VCaP (cell line): Measurements from ENCODE around the gene CRIP2.

Source experiments
- H3K27ac ChIP-seq: fragments of 450-650 bp; 2 replicates; pipeline ENCODE4 v1.5.1; 2017
- CTCF ChIP-seq: fragments of 450-650 bp; conservative IDR thresholded peaks from 2 replicates; pipeline ENCODE4 v1.5.1; 2017; ENCODE audit warnings: mild to moderate bottlenecking, moderate library complexity

CRIP2 gene

DNA sequence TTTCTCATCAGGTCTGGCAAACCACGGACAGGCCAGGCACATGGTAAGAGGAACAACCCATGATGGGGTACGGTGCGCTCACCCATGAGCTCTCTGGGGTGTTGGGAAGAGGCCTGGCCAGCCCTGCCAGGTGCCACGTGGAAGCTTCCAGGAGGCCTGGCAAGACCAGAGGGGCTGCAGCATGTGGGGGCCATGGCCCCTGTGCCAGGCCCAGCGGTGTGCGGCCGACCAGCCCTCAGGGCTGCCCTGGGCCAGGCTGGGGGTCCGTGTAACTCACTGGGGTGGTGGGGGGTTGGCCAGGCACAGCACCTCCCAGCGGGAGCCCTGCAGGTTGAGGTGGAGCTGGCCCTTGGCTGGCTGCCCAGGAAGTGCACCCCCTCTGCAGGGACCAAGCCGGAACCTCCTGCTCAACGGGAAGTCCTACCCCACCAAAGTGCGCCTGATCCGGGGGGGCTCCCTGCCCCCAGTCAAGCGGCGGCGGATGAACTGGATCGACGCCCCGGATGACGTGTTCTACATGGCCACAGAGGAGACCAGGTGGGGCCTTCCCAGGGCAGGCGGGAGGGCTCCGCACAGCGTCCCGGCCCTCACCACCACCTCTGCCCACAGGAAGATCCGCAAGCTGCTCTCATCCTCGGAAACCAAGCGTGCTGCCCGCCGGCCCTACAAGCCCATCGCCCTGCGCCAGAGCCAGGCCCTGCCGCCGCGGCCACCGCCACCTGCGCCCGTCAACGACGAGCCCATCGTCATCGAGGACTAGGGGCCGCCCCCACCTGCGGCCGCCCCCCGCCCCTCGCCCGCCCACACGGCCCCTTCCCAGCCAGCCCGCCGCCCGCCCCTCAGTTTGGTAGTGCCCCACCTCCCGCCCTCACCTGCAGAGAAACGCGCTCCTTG lies 4.9 kb upstream of the CRIP2 start:
- H3K27ac ChIP-seq = peak overlapping the region; percentile 43; the same call in 1 of the 2 replicates
- TF ChIP-seq CTCF = no peak

- no peak for TF ChIP-seq CTCF
- H3K27ac ChIP-seq = peak overlapping the region; percentile 82; the same call in 1 of the 2 replicates
These were observed 4.0 kb upstream of the CRIP2 start for GRCh38 chr14:105470350-105471296.

DNA sequence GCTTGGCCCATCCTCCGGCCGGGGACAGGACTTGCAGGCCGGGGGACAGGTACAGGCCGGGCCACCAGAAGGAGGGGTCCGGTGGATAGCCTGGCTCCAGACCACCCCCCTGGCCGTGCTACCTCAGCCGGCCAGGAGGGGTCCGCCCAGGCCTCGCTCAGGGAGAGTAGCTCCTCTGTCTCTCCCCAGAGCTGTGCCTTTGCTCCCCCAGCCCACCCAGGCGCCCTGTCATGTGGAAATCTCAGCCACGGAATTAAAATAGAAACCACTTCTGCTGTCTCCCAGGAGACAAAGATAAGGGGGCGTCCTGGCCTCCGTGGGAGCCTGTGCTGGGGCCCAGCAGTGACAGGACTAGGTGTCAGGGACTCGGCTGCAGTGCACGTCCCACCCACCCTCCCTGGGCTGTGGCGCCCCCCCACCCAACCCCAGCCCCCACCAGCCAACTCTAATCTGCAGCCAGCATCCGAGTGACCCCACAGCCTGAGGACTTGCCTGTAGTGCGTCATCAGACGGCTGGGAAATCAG lies 3.3 kb upstream of the CRIP2 start:
- H3K27ac ChIP-seq = peak overlapping the region; percentile 82; the same call in 1 of the 2 replicates
- no peak for TF ChIP-seq CTCF

GRCh38 chr14:105471823-105472485 lies 2.7 kb upstream of the CRIP2 start:
- H3K27ac ChIP-seq = peak overlapping the region; percentile 82
- no peak for TF ChIP-seq CTCF

GRCh38 chr14:105472486-105472991 lies 2.1 kb upstream of the CRIP2 start:
- H3K27ac ChIP-seq = peak overlapping the region; percentile 82
- no peak for TF ChIP-seq CTCF

DNA sequence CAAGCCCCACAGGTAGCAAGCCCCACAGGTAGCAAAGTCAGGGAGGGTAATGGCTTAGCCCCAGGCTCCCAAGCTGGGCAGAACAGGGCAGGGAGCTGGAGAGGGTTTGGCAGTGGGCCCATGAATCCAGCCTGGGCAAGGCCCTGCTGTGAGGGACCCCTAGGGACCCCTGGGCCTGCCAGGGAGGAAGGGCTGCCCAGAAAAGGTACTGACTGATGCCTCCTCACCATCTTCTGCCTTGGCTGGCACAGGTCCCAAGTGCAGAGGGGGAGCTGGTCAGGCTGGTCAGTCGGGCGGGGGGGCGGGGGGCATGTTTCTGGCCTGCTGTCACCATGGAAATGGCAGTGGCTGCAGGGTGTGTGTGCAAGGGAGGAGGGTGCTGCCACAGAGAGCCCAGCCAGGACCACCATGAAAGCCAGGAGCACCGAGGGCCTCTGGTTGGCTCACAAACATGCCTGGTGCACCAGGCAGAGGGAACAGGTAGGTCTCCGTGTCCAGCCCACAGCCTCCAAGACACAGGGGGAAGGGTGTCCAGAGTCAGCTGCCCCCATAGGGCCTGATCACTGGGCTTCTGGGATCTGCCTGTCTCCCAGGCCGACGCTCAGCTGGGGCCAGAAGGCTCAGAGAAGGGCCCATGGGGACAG lies 1.5 kb upstream of the CRIP2 start:
- peak overlapping the region; percentile 82 for H3K27ac ChIP-seq
- TF ChIP-seq CTCF = no peak
